HepG2 (cell line): ENCODE data around the gene SMAD7. TPM values are rescaled to one million over a fixed set of nuclear protein-coding genes. Genes with fewer than 3 reads are reported as not detected.

ENCODE experiments used
- CBX1 ChIP-seq: IDR thresholded peaks from one replicate; pipeline ENCODE4 v1.6.1; 2016; ENCODE audit warnings: antibody characterized with exemption, low read depth
- ETV6 ChIP-seq: sonication (generic); formaldehyde crosslinking; conservative IDR thresholded peaks from 2 replicates; pipeline ENCODE4 v1.4.0; 2020; ENCODE audit warnings: missing genetic modification reagents
- NR2C2 ChIP-seq: sonication (generic); formaldehyde crosslinking; IDR thresholded peaks from 2 replicates; pipeline ENCODE4 v1.4.0; 2020; ENCODE audit warnings: missing genetic modification reagents, mild to moderate bottlenecking, moderate library complexity, borderline replicate concordance
- ZFP36 ChIP-seq: fragments of 150-350 bp; IDR thresholded peaks from 2 replicates; pipeline ENCODE4 v1.6.1; 2018; ENCODE audit warnings: borderline replicate concordance, low read length, low read depth; ENCODE audit not compliant: partially characterized antibody
- ZNF136 ChIP-seq: sonication (generic); formaldehyde crosslinking; IDR thresholded peaks from 2 replicates; pipeline ENCODE4 v1.8.1; 2022; ENCODE audit warnings: low read depth, mild to moderate bottlenecking, moderate library complexity, missing genetic modification reagents
- ZNF24 ChIP-seq: fragments of 450-650 bp; IDR thresholded peaks from 2 replicates; pipeline ENCODE4 v1.6.1; 2017; ENCODE audit warnings: antibody characterized with exemption, mild to moderate bottlenecking
- ZNF652 ChIP-seq: IDR thresholded peaks from 2 replicates; pipeline ENCODE4 v1.6.1; 2016; ENCODE audit warnings: low read depth, borderline replicate concordance
- ZNF773 ChIP-seq: sonication (generic); formaldehyde crosslinking; IDR thresholded peaks from 2 replicates; pipeline ENCODE4 v1.4.0; 2020; ENCODE audit warnings: missing genetic modification reagents, borderline replicate concordance
- polyA plus RNA-seq, 8 experiments: library from polyadenylated mRNA; depleted of rRNA in 3 of 8; stranded (reverse) in 7 of 8; unstranded in 1 of 8; fragments of >200 nt; fragmentation: Illumina TruSeq in 4 of 8; extraction: Trizol in 4 of 8; gene quantifications; 2 replicates each; pipeline versions ENCODE4 v1.2.1 to v1.2.3, GENCODE V29; 2011 to 2016; ENCODE audit warnings: low read depth in 4 of 8, missing spikeins in 1 of 8, mixed read lengths in 1 of 8; ENCODE audit not compliant: insufficient read depth in 1 of 8
- total RNA-seq, 5 experiments: library from RNA; depleted of rRNA; stranded (reverse); fragments of >200 nt; fragmentation: Illumina TruSeq; extraction: Trizol; gene quantifications; 2 replicates each; pipeline ENCODE4 v1.2.3, GENCODE V29; 2016; ENCODE audit warnings: low read depth in 1 of 5
- TF ChIP-seq, protein P1 (sequence below): sonication (generic); formaldehyde crosslinking; IDR thresholded peaks from 2 replicates; pipeline ENCODE4 v1.9.0; 2021; ENCODE audit warnings: missing genetic modification reagents, mild to moderate bottlenecking, borderline replicate concordance
- TF ChIP-seq, protein P2 (sequence below): sonication (generic); formaldehyde crosslinking; IDR thresholded peaks from 2 replicates; pipeline ENCODE4 v1.4.0; 2020; ENCODE audit warnings: missing genetic modification reagents, borderline replicate concordance
- TF ChIP-seq, protein P3 (sequence below): sonication (generic); formaldehyde crosslinking; IDR thresholded peaks from 2 replicates; pipeline ENCODE4 v1.8.1; 2022; ENCODE audit warnings: mild to moderate bottlenecking, missing genetic modification reagents
- TF ChIP-seq, protein P4 (sequence below): IDR thresholded peaks from 2 replicates; pipeline ENCODE4 v1.6.1; 2016; ENCODE audit warnings: missing compliant biosample characterization, missing genetic modification reagents, borderline replicate concordance
- TF ChIP-seq, protein P5 (sequence below): sonication (generic); formaldehyde crosslinking; IDR thresholded peaks from 2 replicates; pipeline ENCODE4 v1.5.0; 2020; ENCODE audit warnings: mild to moderate bottlenecking, missing genetic modification reagents
- TF ChIP-seq, protein P6 (sequence below): sonication (generic); formaldehyde crosslinking; IDR thresholded peaks from 2 replicates; pipeline ENCODE4 v1.5.0; 2020; ENCODE audit warnings: mild to moderate bottlenecking, missing genetic modification reagents, moderate library complexity

SMAD7 gene
- total and polyA plus RNA-seq, 2 of the 13 experiments (the other 11 are each of a cell fraction or from before 2014, with no cell fraction given): 17.4 to 24.7 TPM

DNA sequence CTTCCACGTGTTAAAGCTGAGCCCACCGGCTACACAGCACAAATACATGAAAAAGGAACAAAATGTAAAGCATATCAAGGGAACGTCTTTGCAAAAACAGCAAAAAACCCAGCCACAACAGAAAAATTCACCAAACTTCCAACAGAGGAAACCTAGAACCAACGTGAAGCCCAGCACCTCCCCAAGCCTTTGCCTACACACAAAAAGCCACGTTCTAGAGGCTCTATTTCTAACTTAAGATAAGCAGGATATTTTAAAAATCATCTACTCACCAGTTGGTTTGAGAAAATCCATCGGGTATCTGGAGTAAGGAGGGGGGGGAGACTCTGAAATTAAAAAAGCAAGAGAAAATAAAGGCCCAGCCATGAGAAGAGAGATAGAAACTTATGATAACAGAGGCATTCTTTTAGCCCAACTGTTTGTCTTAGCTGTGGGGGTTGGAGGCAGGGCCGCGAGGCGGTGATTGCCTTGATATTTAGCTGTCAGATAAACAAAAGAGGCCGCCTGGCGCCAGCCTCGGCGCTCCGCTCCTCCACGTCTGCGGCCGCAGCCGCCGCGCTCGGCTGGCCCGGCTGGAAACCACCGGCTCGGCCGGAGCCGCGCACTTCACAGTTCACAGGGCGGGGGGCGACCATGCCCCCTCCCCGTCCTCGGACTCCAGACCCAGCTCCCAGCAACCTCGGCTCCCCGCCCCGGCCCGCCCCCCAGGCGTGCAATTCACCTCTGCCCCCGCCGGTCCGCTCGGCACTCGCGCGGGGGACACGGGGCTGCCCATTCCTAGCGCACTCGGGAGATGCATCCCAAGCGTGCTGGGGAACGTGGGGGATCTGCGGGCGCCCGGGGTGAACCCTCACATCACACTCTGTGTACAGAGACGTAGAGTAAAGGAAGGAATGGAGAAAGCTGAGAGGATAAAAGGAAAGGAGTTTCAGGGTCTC, 2.4 kb downstream of the SMAD7 start (continued):
- TF ChIP-seq ZNF136 (CRISPR knock-in tag) (no peak), ZFP36 (no peak), ZNF652 (CRISPR knock-in tag) (no peak), ZNF24 (no peak), ZNF773 (no peak), CBX1 (no peak), ETV6 (CRISPR knock-in tag) (no peak), NR2C2 (CRISPR knock-in tag) (peak; percentile 11; the same call in 1 of the 2 replicates)
- TF ChIP-seq, protein P1, sequence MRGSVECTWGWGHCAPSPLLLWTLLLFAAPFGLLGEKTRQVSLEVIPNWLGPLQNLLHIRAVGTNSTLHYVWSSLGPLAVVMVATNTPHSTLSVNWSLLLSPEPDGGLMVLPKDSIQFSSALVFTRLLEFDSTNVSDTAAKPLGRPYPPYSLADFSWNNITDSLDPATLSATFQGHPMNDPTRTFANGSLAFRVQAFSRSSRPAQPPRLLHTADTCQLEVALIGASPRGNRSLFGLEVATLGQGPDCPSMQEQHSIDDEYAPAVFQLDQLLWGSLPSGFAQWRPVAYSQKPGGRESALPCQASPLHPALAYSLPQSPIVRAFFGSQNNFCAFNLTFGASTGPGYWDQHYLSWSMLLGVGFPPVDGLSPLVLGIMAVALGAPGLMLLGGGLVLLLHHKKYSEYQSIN (CRISPR knock-in tag): no peak
- TF ChIP-seq, protein P2, sequence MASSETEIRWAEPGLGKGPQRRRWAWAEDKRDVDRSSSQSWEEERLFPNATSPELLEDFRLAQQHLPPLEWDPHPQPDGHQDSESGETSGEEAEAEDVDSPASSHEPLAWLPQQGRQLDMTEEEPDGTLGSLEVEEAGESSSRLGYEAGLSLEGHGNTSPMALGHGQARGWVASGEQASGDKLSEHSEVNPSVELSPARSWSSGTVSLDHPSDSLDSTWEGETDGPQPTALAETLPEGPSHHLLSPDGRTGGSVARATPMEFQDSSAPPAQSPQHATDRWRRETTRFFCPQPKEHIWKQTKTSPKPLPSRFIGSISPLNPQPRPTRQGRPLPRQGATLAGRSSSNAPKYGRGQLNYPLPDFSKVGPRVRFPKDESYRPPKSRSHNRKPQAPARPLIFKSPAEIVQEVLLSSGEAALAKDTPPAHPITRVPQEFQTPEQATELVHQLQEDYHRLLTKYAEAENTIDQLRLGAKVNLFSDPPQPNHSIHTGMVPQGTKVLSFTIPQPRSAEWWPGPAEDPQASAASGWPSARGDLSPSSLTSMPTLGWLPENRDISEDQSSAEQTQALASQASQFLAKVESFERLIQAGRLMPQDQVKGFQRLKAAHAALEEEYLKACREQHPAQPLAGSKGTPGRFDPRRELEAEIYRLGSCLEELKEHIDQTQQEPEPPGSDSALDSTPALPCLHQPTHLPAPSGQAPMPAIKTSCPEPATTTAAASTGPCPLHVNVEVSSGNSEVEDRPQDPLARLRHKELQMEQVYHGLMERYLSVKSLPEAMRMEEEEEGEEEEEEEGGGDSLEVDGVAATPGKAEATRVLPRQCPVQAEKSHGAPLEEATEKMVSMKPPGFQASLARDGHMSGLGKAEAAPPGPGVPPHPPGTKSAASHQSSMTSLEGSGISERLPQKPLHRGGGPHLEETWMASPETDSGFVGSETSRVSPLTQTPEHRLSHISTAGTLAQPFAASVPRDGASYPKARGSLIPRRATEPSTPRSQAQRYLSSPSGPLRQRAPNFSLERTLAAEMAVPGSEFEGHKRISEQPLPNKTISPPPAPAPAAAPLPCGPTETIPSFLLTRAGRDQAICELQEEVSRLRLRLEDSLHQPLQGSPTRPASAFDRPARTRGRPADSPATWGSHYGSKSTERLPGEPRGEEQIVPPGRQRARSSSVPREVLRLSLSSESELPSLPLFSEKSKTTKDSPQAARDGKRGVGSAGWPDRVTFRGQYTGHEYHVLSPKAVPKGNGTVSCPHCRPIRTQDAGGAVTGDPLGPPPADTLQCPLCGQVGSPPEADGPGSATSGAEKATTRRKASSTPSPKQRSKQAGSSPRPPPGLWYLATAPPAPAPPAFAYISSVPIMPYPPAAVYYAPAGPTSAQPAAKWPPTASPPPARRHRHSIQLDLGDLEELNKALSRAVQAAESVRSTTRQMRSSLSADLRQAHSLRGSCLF (CRISPR knock-in tag): no peak
- TF ChIP-seq, protein P3, sequence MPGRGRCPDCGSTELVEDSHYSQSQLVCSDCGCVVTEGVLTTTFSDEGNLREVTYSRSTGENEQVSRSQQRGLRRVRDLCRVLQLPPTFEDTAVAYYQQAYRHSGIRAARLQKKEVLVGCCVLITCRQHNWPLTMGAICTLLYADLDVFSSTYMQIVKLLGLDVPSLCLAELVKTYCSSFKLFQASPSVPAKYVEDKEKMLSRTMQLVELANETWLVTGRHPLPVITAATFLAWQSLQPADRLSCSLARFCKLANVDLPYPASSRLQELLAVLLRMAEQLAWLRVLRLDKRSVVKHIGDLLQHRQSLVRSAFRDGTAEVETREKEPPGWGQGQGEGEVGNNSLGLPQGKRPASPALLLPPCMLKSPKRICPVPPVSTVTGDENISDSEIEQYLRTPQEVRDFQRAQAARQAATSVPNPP: no peak
- TF ChIP-seq, protein P4, sequence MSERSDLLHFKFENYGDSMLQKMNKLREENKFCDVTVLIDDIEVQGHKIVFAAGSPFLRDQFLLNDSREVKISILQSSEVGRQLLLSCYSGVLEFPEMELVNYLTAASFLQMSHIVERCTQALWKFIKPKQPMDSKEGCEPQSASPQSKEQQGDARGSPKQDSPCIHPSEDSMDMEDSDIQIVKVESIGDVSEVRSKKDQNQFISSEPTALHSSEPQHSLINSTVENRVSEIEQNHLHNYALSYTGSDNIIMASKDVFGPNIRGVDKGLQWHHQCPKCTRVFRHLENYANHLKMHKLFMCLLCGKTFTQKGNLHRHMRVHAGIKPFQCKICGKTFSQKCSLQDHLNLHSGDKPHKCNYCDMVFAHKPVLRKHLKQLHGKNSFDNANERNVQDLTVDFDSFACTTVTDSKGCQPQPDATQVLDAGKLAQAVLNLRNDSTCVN (CRISPR knock-in tag): no peak
- TF ChIP-seq, protein P5, sequence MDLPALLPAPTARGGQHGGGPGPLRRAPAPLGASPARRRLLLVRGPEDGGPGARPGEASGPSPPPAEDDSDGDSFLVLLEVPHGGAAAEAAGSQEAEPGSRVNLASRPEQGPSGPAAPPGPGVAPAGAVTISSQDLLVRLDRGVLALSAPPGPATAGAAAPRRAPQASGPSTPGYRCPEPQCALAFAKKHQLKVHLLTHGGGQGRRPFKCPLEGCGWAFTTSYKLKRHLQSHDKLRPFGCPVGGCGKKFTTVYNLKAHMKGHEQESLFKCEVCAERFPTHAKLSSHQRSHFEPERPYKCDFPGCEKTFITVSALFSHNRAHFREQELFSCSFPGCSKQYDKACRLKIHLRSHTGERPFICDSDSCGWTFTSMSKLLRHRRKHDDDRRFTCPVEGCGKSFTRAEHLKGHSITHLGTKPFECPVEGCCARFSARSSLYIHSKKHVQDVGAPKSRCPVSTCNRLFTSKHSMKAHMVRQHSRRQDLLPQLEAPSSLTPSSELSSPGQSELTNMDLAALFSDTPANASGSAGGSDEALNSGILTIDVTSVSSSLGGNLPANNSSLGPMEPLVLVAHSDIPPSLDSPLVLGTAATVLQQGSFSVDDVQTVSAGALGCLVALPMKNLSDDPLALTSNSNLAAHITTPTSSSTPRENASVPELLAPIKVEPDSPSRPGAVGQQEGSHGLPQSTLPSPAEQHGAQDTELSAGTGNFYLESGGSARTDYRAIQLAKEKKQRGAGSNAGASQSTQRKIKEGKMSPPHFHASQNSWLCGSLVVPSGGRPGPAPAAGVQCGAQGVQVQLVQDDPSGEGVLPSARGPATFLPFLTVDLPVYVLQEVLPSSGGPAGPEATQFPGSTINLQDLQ (CRISPR knock-in tag): 0 out of 2 replicates have a peak, but pooled peaks have one; percentile 67
- TF ChIP-seq, protein P6, sequence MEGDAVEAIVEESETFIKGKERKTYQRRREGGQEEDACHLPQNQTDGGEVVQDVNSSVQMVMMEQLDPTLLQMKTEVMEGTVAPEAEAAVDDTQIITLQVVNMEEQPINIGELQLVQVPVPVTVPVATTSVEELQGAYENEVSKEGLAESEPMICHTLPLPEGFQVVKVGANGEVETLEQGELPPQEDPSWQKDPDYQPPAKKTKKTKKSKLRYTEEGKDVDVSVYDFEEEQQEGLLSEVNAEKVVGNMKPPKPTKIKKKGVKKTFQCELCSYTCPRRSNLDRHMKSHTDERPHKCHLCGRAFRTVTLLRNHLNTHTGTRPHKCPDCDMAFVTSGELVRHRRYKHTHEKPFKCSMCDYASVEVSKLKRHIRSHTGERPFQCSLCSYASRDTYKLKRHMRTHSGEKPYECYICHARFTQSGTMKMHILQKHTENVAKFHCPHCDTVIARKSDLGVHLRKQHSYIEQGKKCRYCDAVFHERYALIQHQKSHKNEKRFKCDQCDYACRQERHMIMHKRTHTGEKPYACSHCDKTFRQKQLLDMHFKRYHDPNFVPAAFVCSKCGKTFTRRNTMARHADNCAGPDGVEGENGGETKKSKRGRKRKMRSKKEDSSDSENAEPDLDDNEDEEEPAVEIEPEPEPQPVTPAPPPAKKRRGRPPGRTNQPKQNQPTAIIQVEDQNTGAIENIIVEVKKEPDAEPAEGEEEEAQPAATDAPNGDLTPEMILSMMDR (CRISPR knock-in tag): peak; percentile 21; the same call in 1 of the 2 replicates
